ENCODE measurements around the gene HSPBAP1.
"Not testable (repeated sequence)": the region's sequence is repeated elsewhere in the genome, so short reads cannot be mapped to it uniquely, and the experiment has no call there.

Gene HSPBAP1

DNA sequence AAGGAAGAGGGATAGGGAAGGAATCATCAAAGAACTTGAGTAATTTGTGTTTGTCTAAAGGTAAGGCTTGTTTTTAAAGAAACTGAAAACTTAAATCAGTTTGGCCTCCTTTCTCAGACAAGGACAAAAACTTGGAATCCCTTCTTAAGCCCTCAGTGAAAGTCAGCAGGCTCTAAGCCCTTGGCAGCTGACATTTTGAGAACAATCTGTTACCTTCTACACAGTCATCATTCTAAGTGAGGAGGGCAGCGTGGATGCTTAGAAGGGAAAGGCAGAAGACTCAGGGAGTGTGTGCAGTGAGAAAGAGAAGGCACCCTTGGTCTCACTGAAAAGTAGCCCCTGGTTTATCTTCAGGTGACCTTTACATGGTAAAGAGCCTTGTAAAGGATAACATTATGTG is 10.8 kb downstream of the HSPBAP1 start:
- no peak for DNase-seq

DNA sequence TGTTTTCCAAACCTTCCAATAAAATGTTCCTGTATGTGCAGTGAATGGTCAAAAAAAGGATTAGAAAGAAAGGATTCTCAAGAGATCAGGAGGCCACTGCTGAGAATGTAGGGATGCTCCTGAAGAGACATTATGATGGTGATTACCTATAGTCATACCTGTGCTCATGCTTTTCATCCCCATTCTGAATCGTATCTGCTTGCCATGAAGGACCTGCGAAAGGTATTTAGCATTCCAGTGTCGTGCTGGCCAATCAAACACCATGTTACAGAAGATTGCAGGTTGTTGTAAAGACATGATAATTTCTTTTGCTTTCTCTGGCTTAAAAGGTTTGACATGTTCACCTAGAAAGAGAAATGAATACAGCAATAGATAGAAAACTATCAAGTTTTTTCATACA is 16.1 kb downstream of the HSPBAP1 start:
- DNase-seq = no peak

DNA sequence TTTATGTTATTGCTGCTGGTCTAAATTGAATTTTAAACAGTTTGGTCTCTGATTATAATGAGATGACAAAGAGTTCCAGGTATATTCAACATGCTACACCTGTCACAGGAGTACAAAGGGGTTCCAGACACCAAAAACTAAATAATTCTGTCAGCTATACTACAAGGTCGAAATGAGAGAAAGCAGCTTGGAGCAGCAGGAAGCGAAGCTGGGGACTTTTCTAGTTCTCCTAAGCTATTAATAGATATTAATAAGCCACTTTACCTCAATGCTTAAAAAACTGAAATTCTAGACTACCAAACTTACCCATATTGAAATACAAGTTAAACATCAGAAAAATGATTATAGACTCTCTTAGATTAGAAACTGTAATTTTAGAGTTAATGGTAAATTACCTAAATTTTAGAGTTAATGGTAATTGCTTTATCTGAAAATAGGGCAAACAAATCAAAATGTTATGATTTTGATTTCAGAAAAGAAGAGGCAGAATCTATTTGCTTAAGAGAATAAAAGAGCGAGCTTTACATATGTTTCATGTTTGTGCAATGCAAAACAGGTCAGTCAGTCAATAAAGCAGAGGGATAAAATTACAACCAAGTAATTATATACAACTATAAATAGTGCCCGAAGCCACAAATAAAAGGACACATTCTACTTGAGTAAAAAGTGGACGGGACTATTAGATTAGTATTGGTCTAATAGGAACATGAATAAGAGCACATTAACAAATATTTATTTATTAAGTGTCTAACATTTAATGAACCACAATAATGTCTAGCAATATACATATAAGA is 16.8 kb downstream of the HSPBAP1 start:
- DNase-seq = no peak

DNA sequence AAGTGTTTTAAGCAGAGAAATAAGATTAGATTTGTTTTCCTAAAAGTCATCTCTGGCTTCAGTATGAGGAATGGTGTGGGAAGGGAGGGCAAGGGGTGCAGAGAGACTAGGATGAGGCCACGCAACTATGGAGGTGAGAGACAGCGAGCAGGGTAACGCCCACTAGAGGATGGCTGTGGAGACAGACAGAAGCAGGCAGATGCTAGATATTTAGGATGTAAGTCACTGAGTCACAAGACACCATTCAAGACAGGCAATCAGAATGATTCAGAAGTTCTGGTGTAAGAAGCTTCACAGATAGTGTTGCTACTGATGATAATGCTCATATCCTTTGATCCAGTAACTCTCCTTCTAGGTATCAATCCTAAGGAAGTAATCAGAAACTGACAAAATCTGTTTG is 19.1 kb downstream of the HSPBAP1 start:
- DNase-seq = no peak

DNA sequence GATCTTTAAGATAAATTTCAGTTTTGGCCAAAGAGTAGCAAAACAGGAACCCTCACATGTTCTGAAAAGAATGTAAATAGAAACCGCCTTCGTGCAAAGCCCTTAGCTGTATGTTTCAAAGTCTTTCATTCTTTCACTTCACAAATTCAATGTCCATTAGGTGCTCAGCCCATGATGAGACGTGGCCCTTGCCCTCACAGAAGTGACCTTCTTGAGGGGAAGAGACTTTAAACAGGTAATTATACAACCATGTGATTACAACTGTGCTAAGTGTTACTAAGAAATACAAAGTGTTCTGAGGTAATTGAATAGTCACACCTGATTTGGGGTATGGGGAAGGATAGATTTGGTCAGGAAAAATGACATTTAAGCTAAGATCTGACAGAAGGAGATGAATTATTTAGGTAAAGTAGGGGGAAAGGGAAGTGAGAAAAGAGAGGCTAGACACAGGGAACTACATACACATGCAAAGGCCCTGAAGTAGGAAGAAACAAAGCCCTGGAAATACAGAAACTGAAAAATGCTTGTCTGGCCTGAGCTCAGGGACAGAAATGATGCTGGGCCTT is 19.6 kb downstream of the HSPBAP1 start:
- no peak for DNase-seq

DNA sequence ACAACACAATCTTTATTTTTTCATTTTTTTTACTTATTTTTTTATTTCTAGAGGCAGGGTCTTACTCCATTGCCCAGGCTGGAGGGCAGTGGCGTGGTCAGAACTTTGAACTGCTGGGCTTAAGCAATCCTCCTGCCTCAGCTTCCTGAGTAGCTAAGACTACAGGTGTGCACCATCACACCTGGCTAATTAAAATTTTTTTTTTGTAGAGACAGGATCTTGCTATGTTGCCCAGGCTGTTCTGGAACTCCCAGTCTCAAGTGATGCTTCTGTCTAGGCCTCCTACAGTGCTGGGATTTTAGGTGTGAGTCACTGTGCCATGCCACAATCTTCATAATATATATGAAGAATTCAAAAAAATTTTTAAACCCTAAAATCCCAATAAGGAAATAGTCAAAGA is 20.8 kb downstream of the HSPBAP1 start:
- DNase-seq = no peak

DNA sequence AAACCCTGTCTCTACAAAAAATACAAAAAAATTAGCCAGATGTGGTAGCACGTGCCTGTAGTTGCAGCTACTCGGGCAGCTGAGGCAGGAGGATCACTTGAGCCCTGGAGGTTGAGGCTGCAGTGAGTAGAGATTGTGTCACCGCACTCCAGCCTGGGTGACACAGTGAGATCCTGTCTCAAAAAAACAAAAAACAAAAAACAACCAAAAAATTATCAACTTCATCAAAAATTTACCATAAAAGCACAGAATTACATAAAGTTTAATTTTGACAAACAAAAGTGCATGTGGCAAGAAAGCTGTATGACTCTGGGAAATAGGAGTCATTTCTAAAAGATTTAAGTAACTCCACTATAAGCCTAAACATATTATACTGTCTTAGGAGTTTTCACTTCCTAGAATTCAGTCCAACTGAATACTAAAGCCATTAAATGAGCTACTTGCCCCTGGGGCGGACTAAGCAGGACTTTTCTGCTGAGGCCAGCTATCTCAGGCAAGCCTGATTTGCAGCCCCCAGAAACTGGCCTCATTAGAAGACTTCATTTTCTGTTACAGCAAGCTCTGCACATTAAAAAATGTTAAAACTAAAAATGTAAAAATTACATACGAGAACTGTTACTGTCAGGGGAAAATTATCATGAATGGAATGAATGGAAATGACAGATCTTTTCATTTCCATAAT is 23.0 kb downstream of the HSPBAP1 start:
- no peak for DNase-seq

DNA sequence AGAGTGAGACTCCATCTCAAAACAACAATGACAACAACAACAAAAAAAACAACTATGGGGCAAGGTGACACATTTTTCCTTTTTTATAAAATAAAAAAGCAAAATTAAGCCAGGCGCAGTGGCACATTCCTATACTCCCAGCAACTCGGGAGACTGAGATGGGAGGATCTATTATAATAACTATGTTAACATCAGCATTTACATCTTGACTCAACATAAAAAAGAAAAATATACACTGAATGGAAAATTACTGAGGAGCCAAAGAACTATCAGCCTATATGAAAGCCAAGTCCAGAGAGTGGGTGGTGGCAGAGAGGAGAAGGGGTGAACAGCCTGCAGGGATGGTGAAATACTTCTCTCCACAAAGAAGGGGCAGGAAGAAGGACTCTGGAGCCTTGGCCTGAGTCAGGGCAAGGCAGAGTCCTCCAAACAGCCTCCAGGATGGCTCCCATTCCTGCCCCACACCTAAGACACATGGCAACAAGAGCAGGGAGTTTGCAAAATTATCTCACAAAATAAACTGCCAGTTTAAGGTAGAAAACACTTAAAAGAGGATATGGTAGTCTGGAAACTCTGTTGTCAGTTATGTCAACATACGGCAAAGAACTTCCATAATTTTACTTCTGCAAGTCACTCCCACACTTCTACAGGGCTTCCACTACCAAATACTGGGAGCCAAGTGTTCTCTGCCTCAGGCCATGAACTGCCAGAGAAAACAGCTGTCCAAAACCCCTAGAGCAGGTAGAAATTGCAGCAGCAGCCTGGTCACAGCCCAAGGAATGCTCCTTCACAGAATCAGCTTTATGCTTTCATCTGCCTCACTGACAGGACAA is 25.9 kb downstream of the HSPBAP1 start:
- DNase-seq = no peak

DNA sequence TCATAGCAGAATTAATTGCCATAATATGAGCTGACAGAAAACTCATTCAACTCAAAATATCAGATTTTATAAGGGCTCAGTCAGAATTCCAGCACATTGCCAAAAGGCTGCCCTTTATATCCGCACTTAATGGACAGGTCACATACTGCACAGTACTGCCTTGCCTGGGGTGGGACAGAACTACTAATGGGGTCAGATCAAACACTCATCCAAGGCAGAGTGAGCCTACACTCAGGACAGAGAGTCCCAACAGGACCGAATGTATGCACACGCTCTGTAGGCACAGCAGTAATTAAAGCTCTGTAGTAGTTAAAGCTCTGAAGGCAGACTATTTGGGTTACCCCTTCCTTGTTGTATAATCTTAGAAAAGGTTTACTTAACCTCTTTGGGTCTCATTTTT is 27.2 kb downstream of the HSPBAP1 start:
- DNase-seq = no peak

DNA sequence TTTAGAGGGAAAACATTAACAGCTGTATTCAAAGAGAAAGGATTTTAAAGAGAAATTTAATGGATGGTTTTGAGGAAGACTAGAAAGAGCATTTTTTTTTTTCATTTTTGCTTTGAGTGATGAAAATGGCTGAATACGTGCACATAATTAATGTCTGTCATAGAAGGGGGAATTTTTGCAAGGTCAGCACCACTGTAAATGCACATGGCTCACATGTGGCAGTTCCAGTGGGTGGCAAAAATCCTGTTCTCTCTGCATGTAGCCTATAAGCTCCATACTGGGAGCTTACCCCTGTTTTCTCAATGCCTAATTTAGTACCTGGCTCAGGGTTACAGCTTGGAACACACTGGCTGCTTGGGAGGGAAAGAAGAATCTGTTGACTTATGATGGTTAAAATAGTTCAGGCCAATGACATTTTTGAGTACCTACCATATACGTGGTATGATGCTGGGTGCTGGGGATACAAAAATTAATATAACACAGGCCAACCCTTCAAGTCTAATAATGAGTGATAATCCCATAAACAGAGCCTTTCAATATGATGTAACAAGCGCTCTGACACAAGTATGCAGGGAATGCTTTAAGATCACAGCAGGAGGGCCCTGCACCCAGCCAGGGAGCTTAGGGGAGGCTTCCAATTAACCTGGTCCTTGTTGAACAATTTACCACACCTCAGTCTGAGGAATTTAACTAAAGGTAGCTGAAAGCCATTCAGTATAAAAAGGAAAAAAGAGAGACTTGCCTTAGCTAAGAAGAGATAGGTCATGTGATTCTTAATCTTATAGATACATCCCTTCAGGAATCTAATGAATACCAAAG is 33.0 kb downstream of the HSPBAP1 start:
- no peak for DNase-seq

DNA sequence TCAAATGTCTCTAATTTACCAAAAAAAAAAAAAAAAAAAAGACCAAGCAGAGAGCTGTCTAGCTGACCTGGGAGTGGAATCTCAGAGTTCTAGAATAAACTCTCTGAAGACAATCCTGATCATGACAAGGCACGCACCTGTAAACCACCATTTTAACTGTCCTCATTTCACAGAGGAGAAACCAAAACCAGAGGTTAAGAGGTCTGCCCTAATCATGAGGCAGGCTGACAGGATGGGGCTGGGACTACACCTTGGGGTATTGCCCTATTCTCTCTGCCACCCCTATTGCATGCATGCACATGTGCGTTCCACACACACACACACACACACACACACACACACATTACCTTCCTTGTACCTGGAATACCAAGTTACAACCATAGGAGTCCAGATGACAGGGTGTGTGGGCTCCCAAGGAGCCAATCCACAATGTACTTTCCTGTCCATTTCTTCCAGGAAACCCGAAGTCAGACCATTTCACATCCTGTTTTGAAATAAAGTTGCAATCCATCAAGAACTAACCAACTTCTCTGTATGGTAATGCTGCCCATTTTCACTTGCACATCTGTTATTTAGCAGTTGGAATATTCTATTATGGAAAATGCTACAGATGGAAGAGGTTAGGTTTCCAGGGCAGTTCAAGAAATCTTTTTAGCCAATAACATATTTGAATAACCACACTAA is 34.6 kb downstream of the HSPBAP1 start:
- DNase-seq = no peak

DNA sequence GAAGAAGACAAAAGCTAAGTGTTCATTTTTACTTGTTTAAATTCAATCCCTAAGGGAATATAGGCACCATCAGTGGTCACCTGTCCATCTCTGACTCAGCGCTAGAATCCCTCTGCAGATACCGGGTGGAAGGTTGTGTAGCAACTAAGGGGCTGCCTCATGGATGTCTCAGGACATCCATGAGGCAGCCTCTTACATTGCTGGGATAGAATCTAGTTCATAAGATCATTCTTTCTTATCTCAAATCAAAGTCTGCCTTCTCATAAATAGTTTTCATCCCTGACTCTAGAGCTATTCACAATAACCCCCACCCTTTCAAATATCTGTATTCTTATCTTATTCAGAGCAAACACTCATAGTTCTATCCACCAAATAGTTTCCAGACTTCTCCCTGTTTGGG is 38.1 kb downstream of the HSPBAP1 start:
- no peak for DNase-seq

DNA sequence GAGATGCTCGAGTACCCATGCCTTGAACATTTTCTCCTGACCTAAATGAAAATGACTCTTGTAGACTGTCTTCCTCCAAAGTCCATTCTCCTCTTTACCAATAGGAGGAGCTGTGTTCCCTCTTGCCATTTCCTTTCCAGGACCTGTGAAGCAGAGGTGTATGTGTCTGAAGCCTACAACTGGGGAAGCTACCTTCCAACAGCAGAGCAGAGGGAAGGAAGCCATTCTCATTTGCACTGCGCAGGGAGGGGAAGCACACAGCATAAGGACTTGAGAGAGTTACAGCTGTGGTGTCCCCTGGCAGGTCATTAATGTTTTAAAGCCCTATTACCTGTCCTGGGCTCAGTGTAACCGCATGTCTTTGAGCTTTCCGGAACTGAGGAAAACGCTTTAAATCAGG is 38.7 kb downstream of the HSPBAP1 start:
- DNase-seq = no peak

DNA sequence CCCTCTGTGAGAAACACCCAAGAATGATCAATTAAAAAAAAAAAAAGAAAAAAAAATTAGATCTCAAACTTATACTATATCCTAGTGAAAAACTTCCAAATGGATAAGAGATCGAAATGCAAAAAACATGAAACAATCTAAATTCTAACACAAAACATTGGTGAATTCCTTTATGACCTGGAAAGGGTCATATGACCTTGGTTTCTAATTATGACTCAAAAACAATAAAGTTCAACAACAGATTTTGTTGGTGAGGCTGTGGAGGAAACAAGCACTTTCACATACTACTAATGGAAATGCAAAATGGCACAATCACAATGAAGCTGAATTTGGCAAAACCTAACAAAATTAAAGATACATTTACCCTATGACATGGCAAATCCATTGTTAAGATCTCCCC is 45.3 kb downstream of the HSPBAP1 start:
- no peak for DNase-seq

DNA sequence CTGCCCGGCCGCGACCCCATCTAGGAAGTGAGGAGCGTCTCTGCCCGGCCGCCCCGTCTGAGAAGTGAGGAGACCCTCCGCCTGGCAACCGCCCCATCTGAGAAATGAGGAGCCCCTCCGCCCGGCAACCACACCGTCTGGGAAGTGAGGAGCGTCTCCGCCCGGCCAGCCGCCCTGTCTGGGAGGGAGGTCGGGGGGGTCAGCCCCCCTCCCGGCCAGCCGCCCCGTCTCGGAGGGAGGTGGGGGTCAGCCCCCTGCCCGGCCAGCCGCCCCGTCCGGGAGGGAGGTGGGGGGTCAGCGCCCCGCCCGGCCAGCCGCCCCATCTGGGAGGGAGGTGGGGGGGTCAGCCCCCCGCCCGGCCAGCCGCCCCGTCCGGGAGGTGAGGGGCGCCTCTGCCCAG is 46.3 kb downstream of the HSPBAP1 start:
- not testable (repeated sequence) for DNase-seq

DNA sequence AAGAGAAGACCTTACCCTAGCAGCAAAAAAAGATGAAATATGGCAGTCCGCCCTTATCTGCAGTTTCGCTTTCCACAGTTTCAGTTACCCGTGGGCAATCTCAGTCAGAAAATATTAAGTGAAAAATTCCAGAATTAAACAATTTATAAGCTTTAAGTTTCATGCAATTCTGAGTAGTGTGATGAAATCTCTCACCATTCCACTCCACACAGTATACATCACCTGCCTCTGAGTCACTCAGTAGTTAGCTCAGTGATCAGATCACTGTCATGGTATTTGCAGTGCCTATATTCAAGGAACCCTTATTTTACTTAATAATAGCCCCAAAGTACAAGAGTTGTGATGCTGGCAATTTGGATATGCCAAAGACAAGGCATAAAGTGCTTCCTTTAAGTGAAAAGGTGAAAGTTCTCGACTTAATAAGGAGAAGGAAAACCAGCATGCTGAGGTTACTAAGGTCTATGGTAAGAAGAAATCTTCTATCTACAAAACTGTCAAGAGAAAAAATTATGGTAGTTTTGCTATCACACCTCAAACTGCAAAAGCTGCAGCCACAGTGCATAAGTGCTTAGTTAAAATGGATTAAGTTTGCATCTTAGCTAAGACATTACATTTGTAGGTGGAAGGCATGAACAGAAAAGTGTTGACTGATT is 48.1 kb downstream of the HSPBAP1 start:
- DNase-seq = no peak

DNA sequence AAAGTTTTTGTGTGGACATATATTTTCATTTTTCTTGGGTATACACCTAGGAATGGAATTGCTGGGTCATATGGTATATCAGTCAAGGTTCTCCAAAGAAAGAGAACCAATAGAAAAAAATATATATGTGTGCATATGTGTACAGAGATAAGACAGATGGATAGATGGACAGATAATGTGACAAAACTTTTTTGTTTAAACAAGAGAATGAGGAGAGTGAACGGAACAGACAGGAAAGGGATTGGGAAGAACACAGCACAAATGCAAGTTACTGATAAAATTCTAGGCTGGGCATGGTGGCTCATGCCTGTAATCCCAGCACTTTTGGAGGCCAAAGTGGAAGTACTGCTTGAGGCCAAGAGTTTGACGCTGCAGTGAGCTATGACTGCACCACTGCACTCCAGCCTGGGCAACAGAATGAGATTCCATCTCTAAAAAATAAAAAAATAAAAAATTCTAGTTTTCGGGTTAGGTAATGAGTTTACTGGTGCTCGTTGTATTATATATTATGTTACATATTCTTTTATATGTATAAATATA is 50.0 kb downstream of the HSPBAP1 start:
- no peak for DNase-seq

DNA sequence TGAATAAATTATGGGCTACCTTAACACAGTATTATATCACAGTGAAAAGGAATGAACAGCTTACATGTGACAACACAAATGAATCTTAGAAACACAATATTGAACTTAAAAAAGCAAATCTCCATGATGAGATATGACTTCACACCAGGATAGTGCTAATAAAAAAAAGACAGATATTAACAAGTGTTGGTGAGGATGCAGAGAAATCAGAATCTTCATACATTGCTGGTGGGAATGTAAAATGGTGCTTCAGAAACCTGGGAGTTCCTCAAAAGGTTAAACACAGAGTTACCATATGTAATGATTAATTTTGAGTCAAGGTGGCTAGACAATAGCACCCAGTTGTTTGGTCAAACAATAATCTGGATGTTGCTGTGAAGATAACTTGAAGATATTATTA is 51.4 kb downstream of the HSPBAP1 start:
- no peak for DNase-seq

DNA sequence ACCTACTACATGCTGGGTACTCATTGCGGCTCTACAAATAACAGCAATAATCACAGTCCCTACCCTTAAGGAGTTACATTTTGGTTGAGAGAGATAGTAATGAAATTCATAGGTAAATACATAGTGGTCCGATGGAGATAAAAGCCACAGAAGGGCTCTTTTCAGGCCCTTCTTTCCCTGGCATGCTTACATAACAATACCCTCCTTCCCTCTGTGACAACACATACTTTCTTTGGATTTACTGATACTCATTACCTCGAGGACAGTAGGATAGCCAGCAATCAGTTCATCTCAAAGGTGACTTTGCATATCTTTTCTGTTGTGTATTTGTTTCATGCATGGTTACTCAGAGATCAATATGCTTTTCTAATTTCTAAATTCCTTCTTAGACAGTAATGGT is 54.5 kb downstream of the HSPBAP1 start:
- no peak for DNase-seq

DNA sequence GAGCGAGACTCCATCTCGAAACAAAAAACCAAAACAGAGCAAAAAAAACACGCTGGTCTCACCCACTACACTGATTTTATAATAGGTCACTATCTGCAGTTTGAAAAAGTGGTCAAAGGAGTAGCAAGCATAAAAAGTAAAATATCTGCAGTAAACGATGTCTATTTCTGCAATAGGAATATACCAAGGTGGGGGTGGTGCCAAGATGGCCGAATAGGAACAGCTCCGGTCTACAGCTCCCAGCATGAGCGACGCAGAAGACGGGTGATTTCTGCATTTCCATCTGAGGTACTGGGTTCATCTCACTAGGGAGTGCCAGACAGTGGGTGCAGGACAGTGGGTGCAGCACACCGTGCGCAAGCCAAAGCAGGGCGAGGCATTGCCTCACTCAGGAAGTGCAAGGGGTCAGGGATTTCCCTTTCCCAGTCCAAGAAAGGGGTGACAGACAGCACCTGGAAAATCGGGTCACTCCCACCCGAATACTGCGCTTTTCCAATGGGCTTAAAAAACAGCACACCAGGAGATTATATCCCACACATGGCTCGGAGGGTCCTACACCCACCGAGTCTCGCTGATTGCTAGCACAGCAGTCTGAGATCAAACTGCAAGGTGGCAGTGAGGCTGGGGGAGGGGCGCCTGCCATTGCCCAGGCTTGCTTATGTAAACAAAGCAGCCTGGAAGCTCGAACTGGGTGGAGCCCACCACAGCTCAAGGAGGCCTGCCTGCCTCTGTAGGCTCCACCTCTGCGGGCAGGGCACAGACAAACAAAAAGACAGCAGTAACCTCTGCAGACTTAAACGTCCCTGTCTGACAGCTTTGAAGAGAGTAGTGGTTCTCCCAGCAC is 60.7 kb downstream of the HSPBAP1 start:
- not testable (repeated sequence) for DNase-seq

Data from NCI-H526 treated with DMSO at 0.1 percent for 48 hours (cell line).